ENCODE results near the gene VSIG8.

GRCh38 chr1:159866066-159866465 lies 3.6 kb upstream of the VSIG8 start:
- TF ChIP-seq CTCF (IDR thresholded peaks at IDR 0.05) (no peak), POLR2A (IDR thresholded peaks at IDR 0.05) (no peak)
